HG03460 (cell line): ENCODE data around the gene TOP3B.
"Not testable (repeated sequence)": the region's sequence is repeated elsewhere in the genome, so short reads cannot be mapped to it uniquely, and the experiment has no call there.

Experiments
- ATAC-seq: cut with Tn5 transposase; IDR thresholded peaks from one replicate; pipeline ENCODE4 v1.9.1; 2021; ENCODE audit not compliant: unreplicated experiment

Gene TOP3B

DNA sequence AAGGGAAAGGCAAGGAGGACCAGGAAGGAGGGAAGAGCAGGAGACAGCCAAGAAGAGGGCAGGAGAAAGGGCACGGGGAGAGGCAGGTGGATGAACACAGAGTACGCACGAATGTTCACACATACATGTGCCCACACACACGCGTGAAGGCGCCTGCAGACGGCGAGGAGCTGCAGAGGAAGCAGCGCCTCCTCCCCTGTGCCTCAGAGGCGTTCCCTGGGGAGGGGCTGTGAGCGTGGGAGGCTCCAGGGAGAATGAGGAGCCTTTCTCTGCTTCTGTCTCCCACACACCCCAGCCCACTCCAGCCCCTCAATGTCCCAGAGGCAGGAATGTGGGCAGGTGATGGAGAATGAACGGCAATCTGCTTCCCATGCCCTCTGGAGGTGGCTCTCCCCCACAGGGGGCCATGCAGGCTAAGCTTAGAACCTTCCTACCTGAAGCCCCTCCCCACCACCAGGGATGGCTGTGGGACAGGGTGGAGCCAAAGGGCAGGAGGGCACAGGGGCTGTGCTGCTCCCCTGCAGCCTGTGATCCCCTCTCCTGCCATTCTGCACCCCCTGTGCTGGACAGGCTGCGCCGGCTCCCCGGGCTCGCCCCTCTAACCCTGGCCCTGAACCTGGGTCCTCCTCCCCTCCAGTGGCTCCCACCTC is 55.3 kb downstream of the TOP3B start:
- ATAC-seq = no peak

DNA sequence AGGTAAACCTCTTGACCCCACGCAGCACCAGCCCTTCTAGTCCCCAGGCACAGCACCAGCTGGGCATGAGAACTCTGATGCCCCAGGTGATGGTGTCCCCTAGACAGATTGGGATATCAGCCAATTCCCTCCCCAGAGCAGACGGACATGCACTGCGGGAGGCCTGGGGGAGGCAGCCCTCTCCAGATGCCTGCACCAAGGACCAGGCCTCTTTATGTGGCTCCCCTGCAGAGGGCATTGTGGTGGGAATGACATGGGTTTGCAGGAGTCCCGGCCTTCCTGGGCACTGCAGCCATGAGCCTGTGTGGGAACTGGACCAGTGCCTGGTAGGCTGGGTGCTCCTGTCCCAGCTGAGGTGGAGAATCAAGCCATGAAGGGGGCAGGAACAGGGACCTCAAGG is 55.9 kb downstream of the TOP3B start:
- ATAC-seq = no peak

DNA sequence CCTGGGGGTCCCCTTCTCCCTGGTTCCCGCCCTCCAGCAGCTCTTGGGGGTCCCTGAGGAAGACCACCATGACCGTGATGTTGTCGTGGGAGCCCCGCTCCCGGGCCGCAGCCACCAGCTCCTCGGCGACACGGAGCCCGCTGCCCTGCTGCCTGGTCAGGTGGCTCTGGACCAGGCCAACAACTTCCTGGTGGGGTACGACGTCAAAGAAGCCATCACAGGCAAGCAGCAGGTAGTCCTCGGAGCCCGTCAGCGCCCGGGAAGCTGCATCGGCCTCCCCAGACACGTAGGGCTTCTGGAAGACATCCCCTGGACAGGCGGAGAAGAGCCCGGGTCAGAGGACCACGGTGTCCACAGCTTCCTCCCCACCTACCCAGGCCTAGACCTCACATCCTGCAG is 59.4 kb downstream of the TOP3B start:
- no peak for ATAC-seq

DNA sequence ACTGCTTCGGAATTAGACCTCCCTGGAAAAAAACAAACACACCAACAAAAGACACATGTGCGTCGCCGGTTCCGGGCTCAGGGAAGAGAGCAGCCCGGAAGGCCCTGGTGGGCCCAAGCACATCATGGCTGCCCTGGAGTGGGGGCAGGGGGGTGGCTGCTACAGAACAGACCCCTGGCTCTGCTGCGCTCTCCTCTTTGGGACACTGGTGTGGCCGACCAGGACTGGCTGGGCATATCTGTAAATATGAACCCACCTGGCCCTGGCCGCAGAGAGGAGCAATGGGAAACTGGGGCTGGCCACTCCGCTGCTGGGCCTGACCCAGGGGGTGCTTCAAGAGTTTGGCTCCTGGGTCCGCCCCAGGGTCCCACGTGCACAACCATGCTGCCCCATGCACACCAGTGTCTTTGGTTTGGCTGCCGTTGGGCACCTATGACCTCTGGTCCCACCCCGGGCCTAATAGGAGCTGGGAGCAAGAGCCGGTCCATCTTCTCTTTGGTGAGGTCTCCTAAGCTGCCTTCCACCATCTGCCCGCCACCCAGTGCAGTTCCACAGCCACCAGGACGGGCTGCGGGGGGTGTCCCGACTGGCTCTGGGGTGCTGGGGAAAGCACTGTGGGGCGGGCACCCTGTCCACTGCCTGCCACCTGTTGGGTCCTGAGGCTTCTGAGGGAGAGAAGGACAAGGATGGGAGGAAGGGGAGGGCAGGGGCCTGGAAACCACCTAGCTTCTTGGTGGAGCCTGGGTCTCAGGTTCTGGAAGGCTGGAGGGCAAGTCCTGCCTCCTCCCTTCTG is 60.0 kb downstream of the TOP3B start:
- ATAC-seq = no peak

DNA sequence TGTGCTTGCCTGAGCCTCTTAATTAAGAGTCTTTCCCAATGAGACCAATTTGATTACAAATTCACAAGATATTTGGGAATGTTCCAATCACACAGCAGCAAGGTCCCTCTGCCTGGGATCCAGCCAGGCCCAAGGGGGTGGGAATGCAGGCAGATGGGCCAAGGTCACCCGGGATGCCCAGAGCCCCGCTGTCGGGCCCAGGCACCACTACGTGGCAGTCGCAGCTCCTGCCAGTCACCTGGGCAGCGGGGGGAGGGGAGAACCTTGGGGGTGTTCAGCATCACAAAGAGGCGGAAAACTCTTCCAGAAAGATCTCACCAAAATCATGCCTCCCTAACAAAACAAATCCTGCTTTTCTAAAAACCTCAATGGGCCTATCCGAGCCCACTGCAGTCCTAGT is 60.9 kb downstream of the TOP3B start:
- no peak for ATAC-seq

DNA sequence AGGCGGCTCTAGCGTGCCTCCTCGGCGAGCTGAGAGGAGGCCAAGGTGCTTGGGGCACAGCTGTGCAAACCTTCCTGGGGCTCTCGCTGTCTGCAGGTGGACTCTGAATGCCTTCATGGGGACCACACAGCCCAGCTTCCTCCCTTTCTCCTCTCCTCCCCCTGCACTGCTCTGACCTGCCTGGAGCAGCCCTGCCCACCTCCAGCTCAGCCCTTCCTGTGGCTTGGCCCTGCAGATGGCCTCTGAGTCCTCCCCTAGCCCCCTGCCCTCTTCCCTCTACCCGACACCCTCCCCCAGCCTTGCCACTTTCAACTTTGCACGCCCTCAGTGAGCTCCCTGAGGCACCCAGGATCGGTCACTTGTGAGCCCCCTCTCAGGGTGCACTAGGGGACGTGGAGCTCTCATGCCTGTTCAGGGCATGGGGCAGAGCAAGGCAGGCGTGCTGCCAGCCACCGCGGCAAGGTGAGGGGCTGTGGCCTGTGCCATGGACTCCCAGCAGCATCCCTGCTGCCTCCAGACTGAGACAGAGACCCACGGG is 61.3 kb downstream of the TOP3B start:
- no peak for ATAC-seq

DNA sequence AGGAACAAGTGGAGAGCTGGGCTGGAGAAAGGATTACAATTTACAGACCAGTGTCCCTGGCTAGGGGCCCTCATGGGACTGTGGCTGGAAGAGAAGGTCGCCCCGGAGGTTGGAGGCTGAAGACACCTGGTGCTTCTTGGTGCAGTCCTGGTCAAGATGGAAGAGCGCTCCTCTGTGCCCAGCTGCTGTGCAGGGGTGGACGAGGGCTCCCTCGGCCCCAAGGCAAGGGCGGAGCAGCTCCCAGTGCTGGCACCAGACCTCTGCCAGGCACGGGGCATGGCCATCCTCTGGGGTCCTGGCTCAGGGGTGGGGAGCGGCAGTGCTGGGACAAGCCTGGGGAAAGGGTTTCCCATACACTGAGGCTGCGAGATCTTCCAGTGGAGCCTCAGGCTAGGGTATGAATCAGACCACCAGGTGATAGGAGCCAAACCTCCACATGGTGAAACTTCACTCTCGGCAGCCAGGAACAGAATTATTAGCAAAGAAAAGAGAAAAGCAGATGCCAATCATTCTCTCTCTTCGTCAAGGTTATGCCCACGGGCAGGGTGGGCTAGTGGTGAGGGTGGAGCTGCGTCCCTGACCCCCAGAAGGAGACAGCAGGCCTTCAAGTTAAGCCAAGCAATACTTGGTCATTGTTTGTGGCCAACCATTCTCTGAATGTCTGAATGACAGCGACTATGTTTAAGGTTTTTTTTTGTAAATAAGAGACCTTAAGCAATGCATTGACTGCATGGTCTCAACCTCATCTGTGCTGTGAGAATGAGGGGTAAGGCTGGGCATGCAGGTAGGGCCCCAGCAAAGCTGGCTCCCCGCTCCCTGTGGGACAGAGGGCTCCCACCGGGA is 62.0 kb downstream of the TOP3B start:
- no peak for ATAC-seq

DNA sequence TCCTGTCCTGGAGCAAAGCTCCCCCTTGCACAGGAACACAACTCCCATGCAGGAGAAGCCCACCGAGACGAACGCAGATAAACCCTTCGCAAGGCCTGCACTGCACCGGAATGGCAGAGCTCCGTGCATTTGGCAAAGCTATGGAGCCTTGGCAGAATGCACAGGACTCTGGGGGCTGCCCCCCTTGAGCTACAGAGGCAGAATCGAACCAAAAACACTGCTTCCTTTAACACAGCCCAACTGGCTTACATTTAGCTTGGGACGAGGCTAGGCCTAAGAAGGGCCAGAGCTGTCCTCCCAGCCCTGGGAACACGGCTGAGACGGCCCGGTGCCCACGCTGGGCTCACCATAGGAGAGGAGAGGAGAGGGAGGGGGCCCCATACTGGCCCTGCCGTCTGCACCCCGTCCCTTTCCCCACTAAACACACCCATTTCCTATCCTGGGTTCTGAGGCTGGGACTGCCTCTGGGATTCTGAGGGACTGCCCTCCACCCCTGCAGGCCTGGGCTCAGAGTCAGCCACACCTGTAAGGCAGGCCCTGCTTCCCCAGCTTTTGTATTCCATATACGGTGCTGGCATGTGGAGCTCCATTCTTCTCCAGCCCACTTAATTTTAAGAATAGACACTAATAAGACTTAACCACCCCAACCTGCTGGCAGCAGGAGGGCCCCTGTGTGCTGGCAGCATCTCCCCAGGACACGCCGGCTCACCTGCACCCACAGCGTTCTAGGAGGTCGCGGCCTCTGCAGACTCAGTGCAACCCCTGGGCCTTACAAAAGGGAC is 62.9 kb downstream of the TOP3B start:
- no peak for ATAC-seq

DNA sequence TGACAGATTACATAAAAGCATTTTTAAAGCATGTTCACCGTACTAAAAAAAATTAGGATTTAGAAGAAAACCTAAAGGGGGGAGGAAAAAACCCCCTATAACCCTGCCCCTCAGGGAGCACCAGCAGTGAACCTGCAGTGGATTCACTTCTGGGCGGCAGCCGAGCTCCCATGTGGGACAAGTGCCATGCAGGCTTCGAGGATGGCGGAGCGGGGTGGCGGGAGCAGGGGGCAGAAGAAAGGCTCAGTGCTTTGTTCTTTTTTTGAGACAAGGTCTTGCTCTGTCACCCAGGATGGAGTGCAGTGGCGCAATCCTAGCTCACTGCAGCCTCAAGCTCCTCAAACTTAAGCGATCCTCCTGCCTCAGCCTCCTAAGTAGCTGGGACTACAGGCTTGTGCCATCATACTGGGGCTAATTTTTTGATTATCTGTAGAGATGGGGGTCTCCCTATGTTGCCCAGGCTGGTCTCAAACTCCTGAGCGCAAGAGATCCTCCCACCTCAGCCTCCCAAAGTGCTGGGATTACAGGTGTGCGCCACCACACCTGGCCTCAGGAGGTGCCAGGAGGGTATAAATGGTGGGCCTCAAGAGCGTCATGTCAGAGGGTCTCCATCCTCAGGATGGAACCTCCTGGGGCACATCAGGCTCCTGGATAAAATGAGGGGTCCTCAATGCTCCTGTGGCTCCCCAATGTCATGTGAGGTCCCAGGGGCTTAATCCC is 64.0 kb downstream of the TOP3B start:
- ATAC-seq = no peak

DNA sequence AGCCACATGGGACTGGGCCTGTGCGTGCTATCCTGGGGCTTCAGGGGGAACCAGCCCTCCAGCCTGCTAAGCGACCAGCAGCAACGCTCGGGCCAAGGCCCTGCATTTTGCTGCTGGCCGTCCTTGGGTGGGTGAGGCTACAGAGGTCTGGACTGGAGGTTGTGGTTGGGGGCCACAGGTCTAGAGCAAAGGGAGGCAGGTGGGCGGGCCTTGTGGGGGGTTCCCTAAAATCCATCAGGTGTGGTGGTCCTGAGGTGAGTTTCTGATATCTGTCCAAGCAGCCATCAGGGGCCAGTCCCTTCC is 64.7 kb downstream of the TOP3B start:
- ATAC-seq = no peak

DNA sequence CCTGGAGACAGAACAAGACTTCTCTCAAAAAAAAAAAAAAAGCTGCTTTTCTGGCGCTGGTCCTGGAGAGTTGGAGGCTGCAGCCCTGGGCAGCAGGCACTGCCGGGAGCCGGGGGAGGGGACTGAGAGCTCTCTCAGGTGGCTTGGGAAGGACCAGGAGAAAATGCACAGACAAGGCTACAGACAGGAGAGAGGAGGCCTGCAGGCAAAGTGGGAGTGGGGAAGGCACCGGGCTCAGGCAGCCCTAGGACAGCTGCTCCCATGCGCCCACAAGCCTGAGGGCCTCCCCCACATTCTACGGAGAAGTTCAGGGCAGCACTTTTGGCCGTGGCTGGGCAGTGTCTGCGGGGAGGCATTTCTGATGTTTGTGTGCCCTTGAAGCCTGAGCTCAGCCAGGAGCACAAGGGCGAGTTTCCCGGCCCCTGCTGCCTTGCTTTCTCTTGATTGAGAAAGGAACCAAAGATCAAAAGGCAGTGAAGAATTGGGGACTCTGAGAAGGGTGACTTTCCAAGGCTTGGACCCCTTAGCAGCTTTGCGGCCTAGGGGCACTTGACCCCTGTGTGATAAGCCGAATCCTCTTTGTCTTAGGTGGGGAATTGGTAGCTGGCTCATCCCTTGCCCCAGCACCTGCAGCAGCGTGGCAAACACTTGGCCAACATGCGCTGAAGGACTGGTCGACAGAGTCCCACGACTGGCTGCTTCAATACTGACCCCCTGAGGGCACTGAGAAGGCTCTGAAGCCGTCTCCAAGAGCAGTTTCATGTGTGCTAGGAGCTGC is 65.2 kb downstream of the TOP3B start:
- ATAC-seq = no peak

DNA sequence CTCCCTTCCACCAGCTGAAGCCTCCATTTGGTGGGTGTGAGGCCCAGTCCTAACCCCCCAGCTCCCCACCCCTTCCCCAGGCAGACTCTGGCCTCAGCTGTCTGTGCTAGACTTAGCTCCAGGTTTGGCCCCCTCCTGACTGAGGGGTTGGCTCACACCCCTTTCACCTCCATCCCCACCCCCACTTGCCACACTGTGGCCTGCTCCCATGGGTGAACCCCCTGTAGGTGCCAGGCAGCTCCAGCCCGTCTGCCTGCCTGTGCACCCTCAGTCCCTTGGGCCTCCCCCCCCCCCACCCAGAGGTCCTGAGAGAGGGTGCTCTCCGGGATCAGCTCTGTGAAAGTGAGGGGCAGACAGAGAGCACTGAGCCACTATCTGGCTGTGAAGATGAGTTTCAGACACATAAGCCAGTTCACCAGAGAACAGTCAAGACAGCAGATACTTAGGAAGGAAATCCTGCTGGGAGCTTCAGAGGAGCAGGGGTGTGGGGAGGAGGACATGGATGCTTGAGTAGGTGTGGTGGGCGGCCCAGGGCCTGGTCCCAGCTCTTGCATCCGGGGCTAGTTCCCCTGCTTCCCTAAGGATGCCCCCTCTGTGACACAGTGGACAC is 66.2 kb downstream of the TOP3B start:
- no peak for ATAC-seq

DNA sequence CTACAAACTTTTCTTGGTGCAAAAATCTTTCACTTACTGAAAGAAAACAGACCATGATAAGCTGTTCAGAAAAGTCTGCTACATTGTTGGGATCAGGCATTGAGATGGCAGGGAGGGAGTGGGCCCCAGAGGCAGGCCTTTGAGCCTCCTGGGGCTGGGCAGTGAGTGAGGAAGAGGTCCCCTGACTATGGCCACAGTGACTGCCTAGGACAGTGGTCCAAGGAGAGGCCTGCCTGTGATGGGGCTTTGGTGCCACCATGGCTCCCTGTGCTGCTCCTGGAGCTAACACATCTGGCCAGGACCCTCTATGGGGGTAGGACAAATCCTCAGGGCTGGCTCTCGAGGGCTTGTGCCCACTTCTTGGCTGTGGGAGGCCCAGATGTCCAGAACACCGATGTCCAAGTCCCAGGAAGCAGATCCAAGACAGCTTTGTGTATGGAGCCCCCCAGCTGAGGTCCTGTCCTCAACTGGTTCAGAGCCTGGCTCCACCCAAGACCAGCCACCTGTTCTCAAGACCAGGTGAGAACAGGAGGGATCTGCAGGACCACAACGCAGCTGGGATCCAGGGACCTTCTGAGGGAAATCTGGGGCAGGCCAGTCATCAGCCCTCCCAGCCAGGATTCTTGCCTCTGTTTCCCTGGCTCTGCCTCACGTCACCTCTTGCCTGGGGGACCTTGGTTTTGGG is 66.8 kb downstream of the TOP3B start:
- no peak for ATAC-seq

DNA sequence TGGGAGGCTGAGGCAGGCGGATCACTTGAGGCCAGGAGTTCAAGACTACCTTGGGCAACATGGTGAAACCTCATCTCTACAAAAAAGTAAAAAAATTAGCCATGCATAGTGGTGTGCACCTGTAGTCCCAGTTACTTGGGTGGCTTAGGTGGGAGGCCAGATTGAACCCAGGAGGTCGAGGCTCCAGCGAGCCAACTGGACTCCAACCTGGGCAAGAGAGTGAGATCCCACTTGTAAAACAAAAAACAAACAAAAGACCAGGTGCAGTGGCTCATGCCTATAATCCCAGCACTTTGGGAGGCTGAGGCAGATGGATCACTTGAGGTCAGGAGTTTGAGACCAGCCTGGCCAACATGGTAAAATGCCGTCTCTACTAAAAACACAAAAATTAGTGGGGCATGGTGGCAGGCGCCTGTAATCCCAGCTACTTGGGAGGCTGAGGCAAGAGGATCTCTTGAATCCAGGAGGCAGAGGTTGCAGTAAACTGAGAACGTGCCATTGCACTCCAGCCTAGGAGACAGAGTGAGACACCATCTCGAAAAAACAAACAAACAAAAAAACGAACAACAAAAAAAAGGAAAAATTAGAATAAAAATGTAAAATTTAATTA is 68.4 kb downstream of the TOP3B start:
- not testable (repeated sequence) for ATAC-seq

DNA sequence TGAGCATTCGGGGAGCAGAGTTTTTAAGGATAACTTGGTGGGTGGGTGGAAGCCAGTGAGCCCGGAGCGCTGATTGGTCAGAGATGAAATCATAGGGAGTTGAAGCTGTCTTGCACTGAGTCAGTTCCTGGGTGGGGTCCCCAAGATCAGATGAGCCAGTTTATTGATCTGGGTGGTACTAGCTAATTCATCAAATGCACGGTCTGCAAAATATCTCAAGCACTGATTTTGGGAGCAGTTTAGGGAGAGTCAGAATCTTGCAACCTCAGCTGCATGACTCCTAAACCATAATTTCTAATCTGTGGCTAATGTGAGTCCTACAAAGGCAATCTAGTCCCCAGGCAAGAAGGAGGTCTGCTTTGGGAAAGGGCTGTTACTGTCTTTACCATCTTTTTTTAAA is 72.2 kb downstream of the TOP3B start:
- not testable (repeated sequence) for ATAC-seq

DNA sequence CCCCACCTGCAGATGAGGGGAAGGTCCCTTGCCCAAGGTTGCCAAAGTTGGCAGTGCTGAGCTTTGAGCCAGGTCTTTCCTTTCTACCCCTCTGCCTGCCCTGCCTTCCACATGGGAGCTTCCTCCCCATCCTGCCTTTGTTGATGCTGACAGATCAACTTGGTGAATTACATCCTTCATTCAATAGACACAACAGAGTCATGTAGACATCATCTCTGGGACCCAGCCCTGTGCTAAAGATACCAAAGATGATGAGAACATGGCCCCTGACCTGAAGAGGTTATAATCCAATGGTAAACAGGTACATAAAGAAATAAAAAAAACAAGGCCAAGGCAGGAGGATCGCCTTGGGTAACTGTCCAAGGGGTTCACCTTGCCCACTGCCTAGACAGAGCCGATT is 72.7 kb downstream of the TOP3B start:
- ATAC-seq = no peak

DNA sequence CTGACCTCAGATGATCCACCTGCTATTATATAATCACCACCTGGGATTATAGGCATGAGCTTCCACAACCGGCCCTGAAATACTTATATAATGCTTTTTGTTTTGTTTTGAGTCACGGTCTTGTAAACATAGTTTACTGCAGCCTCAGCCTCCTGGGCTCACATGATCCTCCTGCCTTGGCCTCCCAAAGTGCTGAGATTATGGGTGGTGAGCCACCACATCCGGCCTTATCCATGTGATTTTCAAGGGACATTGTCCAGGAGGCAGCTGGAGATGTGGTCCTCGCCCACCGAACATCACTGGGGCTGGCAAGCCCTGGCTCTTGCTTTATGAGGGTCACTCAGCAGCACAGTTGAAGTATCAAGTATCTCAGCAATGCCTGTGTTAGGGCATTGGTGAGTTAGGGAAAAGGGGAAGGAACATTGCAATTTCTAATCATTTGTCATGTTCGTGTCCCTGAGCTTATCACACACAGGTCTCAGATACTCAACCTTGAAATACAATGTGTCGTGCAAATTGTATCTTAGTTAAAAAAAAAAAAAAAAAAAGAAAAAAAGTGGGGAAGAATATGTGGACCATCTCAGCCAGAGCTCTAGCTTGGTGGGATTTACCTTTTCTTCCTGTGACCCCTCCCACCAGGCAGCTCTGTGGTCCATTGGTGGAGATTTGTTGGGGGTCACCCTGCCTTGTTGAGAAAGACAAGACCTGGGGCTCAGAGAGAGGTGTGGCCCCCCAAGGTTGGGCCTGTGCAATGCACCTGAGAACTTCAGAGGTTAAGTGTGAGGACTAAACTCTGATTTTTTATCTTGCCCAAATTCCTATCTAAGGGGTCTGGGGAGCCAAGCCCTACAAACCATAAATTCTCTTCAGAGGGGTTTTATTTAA is 74.7 kb downstream of the TOP3B start:
- no peak for ATAC-seq
